D721Med (cell line): ENCODE measurements around the gene KPNA4.

ENCODE experiments used
- DNase-seq: peaks from one replicate; pipeline ENCODE4 v3.0.0; 2011; ENCODE audit warnings: low spot score; ENCODE audit not compliant: insufficient read length
- FAIRE-seq: peaks from 2 replicates; lab custom pipeline; 2011; peaks lifted over from hg19 to GRCh38; lab: Jason Lieb, UNC
- CTCF ChIP-seq: IDR thresholded peaks from 2 replicates; pipeline ENCODE4 v1.5.1; 2012; ENCODE audit warnings: mild to moderate bottlenecking, control low read depth; ENCODE audit not compliant: insufficient read depth; ENCODE audit errors: missing control alignments

The KPNA4 gene

GRCh38 chr3:160565442-160566403 is at the start of gene KPNA4:
TSS of gene KPNA4 (minus strand) at chr3:160565571. CDS start at chr3:160565282, 289 bp downstream.
- no peak for TF ChIP-seq CTCF
- FAIRE-seq (no peak), DNase-seq (peak; percentile 70)

DNA sequence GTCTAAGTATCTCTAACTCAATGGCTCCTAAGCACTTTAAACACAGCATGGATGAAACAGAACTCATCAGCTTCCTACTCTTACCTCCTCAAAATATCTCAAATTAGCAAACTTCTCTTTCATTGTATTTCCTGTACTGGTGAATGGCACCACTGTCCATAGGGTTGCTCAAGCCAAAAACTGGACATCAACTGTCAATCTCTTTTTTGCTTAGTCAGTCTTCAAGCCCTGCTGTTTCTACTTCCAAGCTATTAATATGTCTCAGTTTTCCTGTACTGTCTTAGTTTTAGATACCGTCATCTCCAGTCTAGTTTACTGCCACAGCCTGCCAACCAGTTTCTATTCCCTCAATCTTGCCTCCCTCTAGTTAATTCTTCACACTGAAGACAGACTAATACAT is 48.3 kb upstream of the KPNA4 start:
- no peak for TF ChIP-seq CTCF
- DNase-seq (no peak), FAIRE-seq (no peak)

- FAIRE-seq, result no peak
Observed at GRCh38 chr3:160612386-160613075, 47.2 kb upstream of the KPNA4 start.

GRCh38 chr3:160611141-160611540 is 45.8 kb upstream of the KPNA4 start:
- DNase-seq, result no peak
- no peak for TF ChIP-seq CTCF
- no peak for FAIRE-seq

More at GRCh38 chr3:160612386-160613075, 47.2 kb upstream of the KPNA4 start:
- TF ChIP-seq CTCF, result no peak
- no peak for DNase-seq

DNA sequence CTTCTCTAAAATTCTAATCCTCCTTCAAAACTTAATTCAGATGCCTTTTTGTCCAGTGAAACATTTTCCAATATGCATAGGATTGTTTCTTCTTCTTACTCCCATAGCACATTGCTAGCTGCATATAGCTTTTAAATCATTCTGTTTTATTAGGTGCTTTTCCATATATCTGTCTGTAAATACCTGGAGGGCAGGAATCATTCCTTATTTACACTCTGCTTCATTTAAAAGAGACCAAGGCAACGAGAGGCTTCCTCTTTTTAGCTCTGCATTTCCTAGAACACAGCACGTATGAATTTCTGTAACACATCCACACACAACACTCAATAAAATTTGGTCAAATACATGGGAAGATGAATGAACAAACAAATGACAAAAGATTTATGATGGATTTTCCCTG is 43.5 kb upstream of the KPNA4 start:
- no peak for TF ChIP-seq CTCF
- no peak for FAIRE-seq
- no peak for DNase-seq

DNA sequence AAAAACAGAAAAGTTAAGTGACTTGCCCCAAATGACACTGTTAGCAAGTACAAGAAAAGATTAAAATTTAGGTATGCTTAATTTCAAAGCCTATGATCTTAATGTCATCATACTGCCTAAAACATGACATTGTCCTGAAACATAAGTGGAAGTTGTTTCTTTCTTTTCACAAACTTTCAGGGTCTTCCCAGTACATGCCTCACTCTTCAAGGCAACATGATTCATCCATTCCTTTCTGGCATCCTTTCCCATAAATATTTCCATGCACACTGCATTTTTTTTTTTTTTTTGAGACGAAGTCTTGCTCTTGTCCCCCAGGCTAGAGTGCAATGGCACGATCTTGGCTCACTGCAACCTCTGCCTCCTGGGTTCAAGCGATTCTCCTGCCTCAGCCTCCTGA is 42.5 kb upstream of the KPNA4 start:
- no peak for TF ChIP-seq CTCF
- DNase-seq, result no peak
- FAIRE-seq, result no peak
